HCEC 1CT (cell line): ENCODE data around the gene TIMM22.
"Not testable (repeated sequence)": the region's sequence is repeated elsewhere in the genome, so short reads cannot be mapped to it uniquely, and the experiment has no call there.

Source experiments
- DNase-seq: peaks from one replicate; pipeline ENCODE4 v3.0.0-alpha.2; 2017

Gene TIMM22

GRCh38 chr17:973053-973452, 23.9 kb upstream of the TIMM22 start:
- no peak for DNase-seq

- not testable (repeated sequence) for DNase-seq
These were observed 22.2 kb upstream of the TIMM22 start for GRCh38 chr17:974778-975177.

GRCh38 chr17:975371-975915, 21.5 kb upstream of the TIMM22 start:
- DNase-seq, result no peak

GRCh38 chr17:976312-976711, 20.6 kb upstream of the TIMM22 start:
- DNase-seq, result no peak

- DNase-seq, result no peak
These were observed 19.8 kb upstream of the TIMM22 start for GRCh38 chr17:977166-977565.

GRCh38 chr17:978103-979093, 18.5 kb upstream of the TIMM22 start:
- peak; percentile 44 for DNase-seq

- DNase-seq, result no peak
These were observed 17.8 kb upstream of the TIMM22 start for GRCh38 chr17:979212-979538.

GRCh38 chr17:979539-980405, 17.2 kb upstream of the TIMM22 start, which contains the start of gene NXN:
TSS of gene NXN (minus strand) at chr17:979776.
- DNase-seq, result peak; percentile 74

GRCh38 chr17:980406-981291, 16.3 kb upstream of the TIMM22 start:
- peak; percentile 80 for DNase-seq

GRCh38 chr17:981292-981658, 15.7 kb upstream of the TIMM22 start:
- DNase-seq, result no peak

- DNase-seq, result no peak
These were observed 13.0 kb upstream of the TIMM22 start for GRCh38 chr17:983921-984320.

- DNase-seq, result no peak
These were observed 10.5 kb upstream of the TIMM22 start for GRCh38 chr17:986322-986929.

- DNase-seq, result no peak
These were observed 9.0 kb upstream of the TIMM22 start for GRCh38 chr17:987931-988330.

GRCh38 chr17:988561-988960, 8.4 kb upstream of the TIMM22 start:
- DNase-seq, result no peak

GRCh38 chr17:992933-993332, 4.0 kb upstream of the TIMM22 start:
- DNase-seq, result no peak

- DNase-seq, result not testable (repeated sequence)
These were observed 1.6 kb upstream of the TIMM22 start for GRCh38 chr17:995324-995723.

- DNase-seq, result no peak
These were observed 1.2 kb downstream of the TIMM22 start for GRCh38 chr17:998111-998510.

GRCh38 chr17:1000597-1001461, 3.9 kb downstream of the TIMM22 start:
- peak; percentile 50 for DNase-seq

- DNase-seq, result peak; percentile 24
These were observed 4.9 kb downstream of the TIMM22 start for GRCh38 chr17:1001640-1002411.

- no peak for DNase-seq
These were observed 5.5 kb downstream of the TIMM22 start for GRCh38 chr17:1002412-1002753.
